ENCODE results near the gene CCDC188.

GRCh38 chr22:20140107-20140445, 10.8 kb downstream of the CCDC188 start:
- TF ChIP-seq CTCF (IDR thresholded peaks at IDR 0.05; ENCODE audit: low read depth, low read length, missing input control) (no peak), SP1 (IDR thresholded peaks at IDR 0.05) (no peak), EGR1 (IDR thresholded peaks at IDR 0.05; ENCODE audit: low read depth in 2 of 2) (no peak), REST (IDR thresholded peaks at IDR 0.05) (no peak), RXRA (IDR thresholded peaks at IDR 0.05) (no peak), RAD21 (IDR thresholded peaks at IDR 0.05) (no peak)

Measured in liver (tissue), 3 donors.